Measurements from ENCODE around the gene SLC35F6. TPM values are rescaled to one million over a fixed set of nuclear protein-coding genes. Genes with fewer than 3 reads are reported as not detected.

The SLC35F6 gene
- polyA plus RNA-seq, 2 of the 4 experiments (the other 2 are of a cell fraction), result 41.3 to 46.9 TPM

- peak in 1 of 2 experiments; percentile 50; a peak in 2 of 5 replicates for TF ChIP-seq RAD21 (conservative IDR thresholded peaks at IDR 0.05 in 1 of 2, IDR thresholded peaks at IDR 0.05 in 1 of 2)
- TF ChIP-seq POLR2AphosphoS2 (conservative IDR thresholded peaks at IDR 0.05; ENCODE audit: low read length), result no peak
- TF ChIP-seq NFE2L2 (conservative IDR thresholded peaks at IDR 0.05; ENCODE audit: low read length), result peak; percentile 81
- TF ChIP-seq EHF (CRISPR knock-in tag; IDR thresholded peaks at IDR 0.05), result peak; percentile 45; the same call in 1 of the 2 replicates
- TF ChIP-seq RFX5 (IDR thresholded peaks at IDR 0.05), result no peak
- no peak for TF ChIP-seq REST (IDR thresholded peaks at IDR 0.05)
- no peak; the same call in none of the 2 replicates for TF ChIP-seq RARB (CRISPR knock-in tag; IDR thresholded peaks at IDR 0.05)
- peak; percentile 55; the same call in 1 of the 2 replicates for TF ChIP-seq E2F6 (IDR thresholded peaks at IDR 0.05; ENCODE audit: borderline replicate concordance, low read depth)
- TF ChIP-seq HMGXB4 (CRISPR knock-in tag; IDR thresholded peaks at IDR 0.05; ENCODE audit: borderline replicate concordance), result no peak
- peak; percentile 88 for TF ChIP-seq ZFP36 (IDR thresholded peaks at IDR 0.05; ENCODE audit: borderline replicate concordance, partially characterized antibody)
- TF ChIP-seq NPAS2 (CRISPR knock-in tag; IDR thresholded peaks at IDR 0.05; ENCODE audit: borderline replicate concordance), result no peak
- TF ChIP-seq CEBPB (IDR thresholded peaks at IDR 0.05), result peak; percentile 63 to 82; a peak in 3 of 4 replicates
- TF ChIP-seq FOXS1 (CRISPR knock-in tag; IDR thresholded peaks at IDR 0.05), result no peak
- no peak; the same call in 2 of the 3 replicates for TF ChIP-seq SMC3 (IDR thresholded peaks at IDR 0.05)
- TF ChIP-seq MAZ (IDR thresholded peaks at IDR 0.05; ENCODE audit: borderline replicate concordance, low read depth, low read length), result no peak
- TF ChIP-seq CHD2 (IDR thresholded peaks at IDR 0.05; ENCODE audit: low read length, partially characterized antibody), result no peak
- TF ChIP-seq TP53 (CRISPR knock-in tag; IDR thresholded peaks at IDR 0.05), result peak; percentile 48; the same call in 1 of the 2 replicates
- no peak for TF ChIP-seq TFCP2L1 (CRISPR knock-in tag; IDR thresholded peaks at IDR 0.05)
- peak; percentile 94 to 95 for TF ChIP-seq JUN (IDR thresholded peaks at IDR 0.05)
- peak; percentile 79 for TF ChIP-seq HOXB5 (CRISPR knock-in tag; IDR thresholded peaks at IDR 0.05)
- TF ChIP-seq USF2 (IDR thresholded peaks at IDR 0.05), result peak; percentile 42; the same call in 1 of the 2 replicates
These were observed 39.9 kb upstream of the SLC35F6 start (continued) for GRCh38 chr2:26723991-26724750.
